Naive thymus-derived CD8-positive, alpha-beta T cell (primary cell): ENCODE data around the gene SCN8A. TPM values are rescaled to one million over a fixed set of nuclear protein-coding genes. Genes with fewer than 3 reads are reported as not detected.
A peak's percentile ranks its signal among the peaks of the same experiment; 100 is the strongest.

Source experiments
- ATAC-seq, 2 donors: fragments of 150-1000 bp; cut with Tn5 transposase in 1 of 2; sonication (Bioruptor Pico), chemical (Tn5 transposase) in 1 of 2; 1 replicate in 1 of 2; 2 replicates in 1 of 2; pipeline ENCODE4 v1.10.0; 2021; ENCODE audit warnings: mild to moderate bottlenecking in 2 of 2, moderate library complexity in 2 of 2
- POLR2A ChIA-PET: fragments of 350-600 bp; sonication (Branson Sonifier 250); formaldehyde crosslinking; loops from one replicate; lab custom pipeline; 2021; ENCODE audit warnings: antibody characterized with exemption; lab: Charles Lee
- DNase-seq, 10 donors: peaks; one replicate each; pipeline versions ENCODE4 v3.0.0 to v3.0.0-alpha.2; 2020 to 2022
- H3K27ac Mint-ChIP-seq, 10 donors: one replicate each; pipeline ENCODE4 v1.8.0; 2020 to 2022; ENCODE audit warnings: mild to moderate bottlenecking in 10 of 10, mixed read lengths in 10 of 10, moderate library complexity in 4 of 10, inconsistent platforms in 1 of 10
- H3K27me3 Mint-ChIP-seq, 5 donors: one replicate each; pipeline ENCODE4 v1.8.0; 2021 to 2022; ENCODE audit warnings: mixed read lengths in 5 of 5
- H3K36me3 Mint-ChIP-seq, 3 donors: one replicate each; pipeline ENCODE4 v1.8.0; 2020 to 2022; ENCODE audit warnings: mixed read lengths in 3 of 3, mild to moderate bottlenecking in 2 of 3, inconsistent platforms in 1 of 3
- H3K4me1 Mint-ChIP-seq, 4 donors: one replicate each; pipeline ENCODE4 v1.8.0; 2021 to 2022; ENCODE audit warnings: mixed read lengths in 4 of 4
- H3K4me3 Mint-ChIP-seq, 10 donors: one replicate each; pipeline ENCODE4 v1.8.0; 2020 to 2022; ENCODE audit warnings: mild to moderate bottlenecking in 10 of 10, mixed read lengths in 10 of 10, moderate library complexity in 6 of 10, inconsistent platforms in 1 of 10
- H3K9me3 Mint-ChIP-seq, 9 donors: one replicate each; pipeline ENCODE4 v1.8.0; 2020 to 2022; ENCODE audit warnings: mixed read lengths in 9 of 9, mild to moderate bottlenecking in 3 of 9, inconsistent platforms in 1 of 9, moderate library complexity in 1 of 9
- polyA plus RNA-seq, 3 donors: library from polyadenylated mRNA; unstranded; fragments of 300-500 nt; fragmentation: Illumina TruSeq; gene quantifications; one replicate each; pipeline ENCODE4 v1.2.3, GENCODE V29; 2021
- total RNA-seq, 8 experiments: library from RNA in 2 of 8; stranded (reverse) in 2 of 8; gene quantifications; one replicate each; pipeline ENCODE4 v1.2.3 and lab custom pipeline; 2021 to 2026

Gene SCN8A
- total and polyA plus RNA-seq, 5 experiments from 2014 or later: 0.07 to 1.8 (median 0.42) TPM

DNA sequence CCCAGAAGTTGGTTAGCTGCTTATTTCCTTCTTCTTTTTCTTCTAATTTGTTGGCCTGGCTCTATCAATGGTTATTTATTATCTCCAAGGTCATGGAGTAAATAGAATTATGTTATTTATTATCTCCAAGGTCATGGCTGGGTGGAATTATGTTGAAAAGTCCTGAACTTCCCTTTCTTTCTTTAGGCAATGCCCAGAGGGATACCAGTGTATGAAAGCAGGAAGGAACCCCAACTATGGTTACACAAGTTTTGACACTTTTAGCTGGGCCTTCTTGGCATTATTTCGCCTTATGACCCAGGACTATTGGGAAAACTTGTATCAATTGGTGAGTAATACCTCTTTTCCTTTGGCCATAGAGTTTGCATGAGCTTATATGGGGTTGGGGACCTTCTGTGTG is 111.6 kb downstream of the SCN8A start:
- no peak for ATAC-seq
- H3K27ac Mint-ChIP-seq: no peak overlapping the region
- H3K4me1 Mint-ChIP-seq: peaks cover 0 to 2% (median 0%) of the 10 kb centered on the region in 4 donors
- POLR2A ChIA-PET: interaction anchor here (0.8 kb wide), 1 partner anchor 67 kb away, joined by 4 read pairs; no protein-coding TSS in a partner anchor
- H3K36me3 Mint-ChIP-seq: no peaks in the 10 kb centered on the region
- H3K9me3 Mint-ChIP-seq: no peaks in the 10 kb centered on the region
- no peak for DNase-seq
- no peak overlapping the region for H3K4me3 Mint-ChIP-seq
- H3K27me3 Mint-ChIP-seq: peaks cover 0 to 8% (median 3%) of the 10 kb centered on the region in 5 donors

DNA sequence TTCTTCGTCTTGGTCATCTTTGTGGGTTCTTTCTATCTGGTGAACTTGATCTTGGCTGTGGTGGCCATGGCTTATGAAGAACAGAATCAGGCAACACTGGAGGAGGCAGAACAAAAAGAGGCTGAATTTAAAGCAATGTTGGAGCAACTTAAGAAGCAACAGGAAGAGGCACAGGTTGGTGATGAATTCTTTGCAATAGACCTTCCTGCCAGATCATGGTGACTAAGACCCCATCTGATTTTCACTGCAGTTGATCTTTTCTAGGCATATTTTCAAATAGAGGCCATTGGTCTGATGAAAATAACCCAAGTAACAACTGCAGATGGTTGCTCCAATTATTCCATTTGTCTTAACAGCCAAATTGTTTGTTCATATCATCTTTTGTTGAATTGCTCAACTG is 114.4 kb downstream of the SCN8A start:
- DNase-seq: no peak
- Mint-ChIP-seq H3K36me3 (no peaks in the 10 kb centered on the region), H3K9me3 (no peaks in the 10 kb centered on the region), H3K27me3 (no peaks in the 10 kb centered on the region), H3K4me1 (peaks cover 0 to 2% (median 0%) of the 10 kb centered on the region in 4 donors), H3K4me3 (no peak overlapping the region), H3K27ac (no peak overlapping the region)
- no peak for ATAC-seq
- POLR2A ChIA-PET: no interaction called here

- DNase-seq (no peak), ATAC-seq (no peak)
- no peaks in the 10 kb centered on the region for H3K36me3 Mint-ChIP-seq
- no peak overlapping the region for H3K4me3 Mint-ChIP-seq
- peaks cover 0 to 2% (median 0%) of the 10 kb centered on the region in 5 donors for H3K27me3 Mint-ChIP-seq
- H3K9me3 Mint-ChIP-seq: no peaks in the 10 kb centered on the region
- H3K4me1 Mint-ChIP-seq: peaks cover 0 to 2% (median 0%) of the 10 kb centered on the region in 4 donors
- H3K27ac Mint-ChIP-seq: no peak overlapping the region
- POLR2A ChIA-PET: no interaction called here
These were observed 115.2 kb downstream of the SCN8A start for GRCh38 chr12:51706206-51706605.

DNA sequence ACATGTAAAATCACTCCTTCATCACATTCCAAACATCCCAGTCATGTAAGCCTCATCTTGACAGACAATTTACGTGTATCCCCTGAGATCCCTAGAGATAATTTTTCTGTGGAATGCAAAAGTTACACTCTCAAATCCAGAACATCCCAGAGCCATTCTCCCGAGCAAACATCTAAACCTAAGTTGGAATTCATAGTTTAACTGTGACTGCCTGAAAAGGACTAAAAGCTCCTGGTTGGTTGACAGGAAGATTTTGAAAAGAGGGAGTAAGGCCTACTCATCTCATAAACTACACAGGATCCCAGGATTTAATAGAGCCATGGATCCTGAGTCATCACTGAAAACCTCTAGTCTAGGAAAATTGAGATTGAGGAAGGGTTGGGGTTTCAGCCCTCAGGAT is 123.6 kb downstream of the SCN8A start:
- Mint-ChIP-seq H3K36me3 (no peaks in the 10 kb centered on the region), H3K27me3 (peaks cover 12 to 29% (median 16%) of the 10 kb centered on the region in 5 donors), H3K4me1 (no peaks in the 10 kb centered on the region), H3K4me3 (no peak overlapping the region), H3K27ac (no peak overlapping the region), H3K9me3 (no peaks in the 10 kb centered on the region)
- POLR2A ChIA-PET: no interaction called here
- DNase-seq: no peak
- ATAC-seq: no peak

- no peaks in the 10 kb centered on the region for H3K9me3 Mint-ChIP-seq
- DNase-seq (no peak), ATAC-seq (no peak)
- no peaks in the 10 kb centered on the region for H3K36me3 Mint-ChIP-seq
- H3K4me3 Mint-ChIP-seq: no peak overlapping the region
- POLR2A ChIA-PET: no interaction called here
- no peak overlapping the region for H3K27ac Mint-ChIP-seq
- H3K27me3 Mint-ChIP-seq: peaks cover 19 to 40% (median 27%) of the 10 kb centered on the region in 5 donors
- H3K4me1 Mint-ChIP-seq: peaks cover 4 to 12% (median 8%) of the 10 kb centered on the region in 4 donors
These were observed 126.4 kb downstream of the SCN8A start for GRCh38 chr12:51717326-51717925.

- Mint-ChIP-seq H3K4me3 (peak overlapping the region; percentile 48 to 79 (median 74)), H3K4me1 (peaks cover 4 to 12% (median 8%) of the 10 kb centered on the region in 4 donors), H3K36me3 (no peaks in the 10 kb centered on the region), H3K27me3 (peaks cover 15 to 23% (median 19%) of the 10 kb centered on the region in 5 donors), H3K27ac (peak overlapping the region in 1 of 10 donors; percentile 52), H3K9me3 (no peaks in the 10 kb centered on the region)
- POLR2A ChIA-PET: interaction anchor here (0.5 to 0.6 kb wide), 2 partner anchors 104 to 108 kb away, joined by 3 to 6 read pairs; no protein-coding TSS in a partner anchor
- ATAC-seq: peak; percentile 98 to 100
- peak; percentile 10 to 74 (median 46) for DNase-seq
These were observed 130.4 kb downstream of the SCN8A start for GRCh38 chr12:51721282-51721940.

DNA sequence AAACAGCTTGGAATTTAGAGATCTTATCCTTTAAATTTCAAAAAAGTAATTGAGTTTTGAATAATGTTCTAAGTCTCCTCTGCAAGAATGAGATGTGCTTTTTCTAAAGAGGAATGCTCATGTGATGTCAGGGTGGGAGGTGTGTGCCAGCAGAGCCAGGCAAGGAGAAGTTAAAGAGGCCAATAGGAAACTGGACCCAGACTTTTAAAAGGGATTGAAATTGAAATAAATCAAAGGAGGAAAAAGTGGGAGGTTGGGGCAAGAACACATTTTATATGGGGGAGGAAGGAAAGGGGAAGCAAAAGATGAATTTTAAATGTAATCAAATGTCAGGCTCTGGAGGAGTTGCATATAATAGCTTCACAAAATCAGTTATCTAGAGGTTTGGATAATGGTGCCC is 131.4 kb downstream of the SCN8A start:
- DNase-seq (no peak), ATAC-seq (no peak)
- H3K4me1 Mint-ChIP-seq: peaks cover 4 to 12% (median 8%) of the 10 kb centered on the region in 4 donors
- peaks cover 12 to 18% (median 15%) of the 10 kb centered on the region in 5 donors for H3K27me3 Mint-ChIP-seq
- H3K36me3 Mint-ChIP-seq: no peaks in the 10 kb centered on the region
- H3K4me3 Mint-ChIP-seq: peak overlapping the region in 4 of 10 donors; percentile 48 to 79 (median 77)
- no peak overlapping the region for H3K27ac Mint-ChIP-seq
- POLR2A ChIA-PET: no interaction called here
- no peaks in the 10 kb centered on the region for H3K9me3 Mint-ChIP-seq

DNA sequence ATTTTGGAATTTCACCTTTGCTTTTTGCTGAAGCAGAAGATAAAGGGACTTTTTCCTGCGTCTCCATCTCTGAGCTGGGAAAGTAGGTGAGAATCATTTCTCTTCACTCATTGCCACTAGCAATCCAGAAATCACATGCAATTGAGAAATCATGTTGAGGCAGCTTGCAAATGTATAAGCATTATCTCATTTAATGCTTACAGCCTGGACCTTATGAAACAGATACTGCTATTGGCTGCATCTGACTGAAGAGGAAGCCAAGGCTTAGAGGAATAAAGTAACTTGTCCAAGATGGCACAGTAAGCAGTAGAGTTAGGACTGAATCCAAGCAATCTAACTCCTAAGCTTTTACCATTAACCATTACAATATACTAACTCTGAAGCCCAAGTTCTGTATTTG is 135.1 kb downstream of the SCN8A start:
- H3K4me3 Mint-ChIP-seq: no peak overlapping the region
- ATAC-seq: no peak
- POLR2A ChIA-PET: no interaction called here
- H3K27ac Mint-ChIP-seq: no peak overlapping the region
- H3K9me3 Mint-ChIP-seq: peaks cover 0 to 2% (median 0%) of the 10 kb centered on the region in 9 donors
- H3K27me3 Mint-ChIP-seq: peaks cover 11 to 22% (median 14%) of the 10 kb centered on the region in 5 donors
- DNase-seq: no peak
- peaks cover 2 to 11% (median 8%) of the 10 kb centered on the region in 4 donors for H3K4me1 Mint-ChIP-seq
- H3K36me3 Mint-ChIP-seq: no peaks in the 10 kb centered on the region

- DNase-seq (no peak), ATAC-seq (no peak)
- Mint-ChIP-seq H3K27me3 (peaks cover 6 to 21% (median 9%) of the 10 kb centered on the region in 5 donors), H3K4me1 (peaks cover 0 to 4% (median 2%) of the 10 kb centered on the region in 4 donors), H3K36me3 (no peaks in the 10 kb centered on the region), H3K9me3 (peaks cover 0 to 2% (median 0%) of the 10 kb centered on the region in 9 donors), H3K27ac (no peak overlapping the region), H3K4me3 (no peak overlapping the region)
- POLR2A ChIA-PET: interaction anchor here (0.6 kb wide), 1 partner anchor 499 kb away, joined by 3 read pairs; no protein-coding TSS in a partner anchor
These were observed 135.9 kb downstream of the SCN8A start for GRCh38 chr12:51726931-51727330.

DNA sequence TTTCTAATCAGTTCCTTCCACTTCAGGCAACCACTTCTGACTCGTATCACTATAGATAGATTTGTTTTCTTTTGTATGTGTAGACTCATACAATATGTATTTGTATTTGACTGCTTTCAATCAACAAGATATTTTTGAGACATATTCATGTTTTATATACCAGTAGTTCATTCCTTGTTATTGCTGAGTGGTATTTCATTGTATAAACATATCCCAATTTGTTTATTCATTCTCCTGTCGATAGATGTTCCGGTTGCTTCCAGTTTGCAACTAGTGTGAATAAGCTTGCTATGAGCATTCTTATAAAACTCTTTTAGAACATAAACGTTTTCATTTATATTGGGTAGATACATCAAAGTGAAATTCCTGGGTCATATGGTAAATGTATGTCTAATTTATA is 138.3 kb downstream of the SCN8A start:
- Mint-ChIP-seq H3K27me3 (peaks cover 0 to 30% (median 10%) of the 10 kb centered on the region in 5 donors), H3K4me3 (no peak overlapping the region), H3K9me3 (peaks cover 0 to 21% (median 10%) of the 10 kb centered on the region in 9 donors), H3K27ac (no peak overlapping the region), H3K36me3 (peaks cover 0 to 13% (median 5%) of the 10 kb centered on the region in 3 donors), H3K4me1 (no peaks in the 10 kb centered on the region)
- POLR2A ChIA-PET: no interaction called here
- no peak for ATAC-seq
- DNase-seq: no peak

- Mint-ChIP-seq H3K9me3 (peaks cover 0 to 22% (median 12%) of the 10 kb centered on the region in 9 donors), H3K4me3 (no peak overlapping the region), H3K27me3 (peaks cover 0 to 34% (median 11%) of the 10 kb centered on the region in 5 donors), H3K36me3 (peaks cover 0 to 16% (median 5%) of the 10 kb centered on the region in 3 donors), H3K4me1 (no peaks in the 10 kb centered on the region), H3K27ac (peak overlapping the region in 1 of 10 donors; percentile 71)
- POLR2A ChIA-PET: no interaction called here
- ATAC-seq (no peak), DNase-seq (no peak)
These were observed 139.7 kb downstream of the SCN8A start for GRCh38 chr12:51730745-51731144.

DNA sequence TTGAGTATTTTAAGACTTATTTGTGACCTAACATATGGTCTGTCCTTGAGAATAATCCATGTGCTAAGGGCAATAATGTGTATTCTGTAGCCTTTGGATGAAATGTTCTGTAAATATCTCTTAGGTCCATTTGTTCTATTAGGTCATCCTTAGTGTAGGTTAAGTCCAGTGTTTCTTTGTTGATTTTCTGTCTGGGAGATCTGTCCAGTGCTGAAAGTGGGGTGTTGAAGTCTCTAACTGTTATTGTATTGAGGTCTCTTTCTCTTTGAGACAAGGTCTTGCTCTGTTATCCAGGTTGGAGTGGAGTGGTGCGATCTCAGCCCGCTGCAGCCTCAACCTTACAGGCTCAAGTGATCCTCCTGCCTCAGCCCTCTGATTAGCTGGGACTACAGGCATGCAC is 149.5 kb downstream of the SCN8A start:
- no peak overlapping the region for H3K4me3 Mint-ChIP-seq
- peaks cover 0 to 5% (median 1%) of the 10 kb centered on the region in 4 donors for H3K4me1 Mint-ChIP-seq
- DNase-seq: no peak
- POLR2A ChIA-PET: no interaction called here
- no peak for ATAC-seq
- no peak overlapping the region for H3K27ac Mint-ChIP-seq
- H3K9me3 Mint-ChIP-seq: peaks cover 6 to 37% (median 29%) of the 10 kb centered on the region in 9 donors
- peaks cover 2 to 27% (median 10%) of the 10 kb centered on the region in 3 donors for H3K36me3 Mint-ChIP-seq
- H3K27me3 Mint-ChIP-seq: peaks cover 1 to 23% (median 18%) of the 10 kb centered on the region in 5 donors

- no peak for DNase-seq
- Mint-ChIP-seq H3K4me3 (no peak overlapping the region), H3K9me3 (peaks cover 6 to 37% (median 26%) of the 10 kb centered on the region in 9 donors), H3K36me3 (peaks cover 2 to 27% (median 10%) of the 10 kb centered on the region in 3 donors), H3K4me1 (peaks cover 0 to 5% (median 1%) of the 10 kb centered on the region in 4 donors), H3K27ac (no peak overlapping the region), H3K27me3 (peaks cover 1 to 19% (median 16%) of the 10 kb centered on the region in 5 donors)
- no peak for ATAC-seq
- POLR2A ChIA-PET: interaction anchor here (0.6 kb wide), 1 partner anchor 24 kb away, joined by 3 read pairs; no protein-coding TSS in a partner anchor
These were observed 153.2 kb downstream of the SCN8A start for GRCh38 chr12:51744235-51744634.
